Lung (tissue), 12 donors: ENCODE data around the gene CPB2. TPM values are rescaled to one million over a fixed set of nuclear protein-coding genes. Genes with fewer than 3 reads are reported as not detected.

Experiments used
- ATAC-seq: fragments of 200-7000 bp; cut with Tn5 transposase; one replicate; pipeline ENCODE4 v1.9.1; 2020; ENCODE audit warnings: moderate number of reproducible peaks; ENCODE audit not compliant: insufficient read depth, low FRiP score
- DNase-seq, 3 donors: peaks; one replicate each; pipeline ENCODE4 v3.0.0-alpha.2; 2013 to 2017
- H3K27ac ChIP-seq, 2 donors: one replicate each; pipeline ENCODE4 v1.5.1; 2013; ENCODE audit warnings: mild to moderate bottlenecking in 2 of 2, moderate library complexity in 2 of 2, control low read depth in 1 of 2, inconsistent platforms in 1 of 2, low read depth in 1 of 2, low read length in 1 of 2
- H3K27me3 ChIP-seq, 3 donors: one replicate each; pipeline ENCODE4 v1.5.1; 2013; ENCODE audit warnings: low read length in 2 of 3; ENCODE audit not compliant: control insufficient read depth in 3 of 3, insufficient read depth in 3 of 3
- H3K36me3 ChIP-seq, 4 donors: one replicate each; pipeline ENCODE4 v1.5.1; 2013; ENCODE audit warnings: low read length in 4 of 4, mild to moderate bottlenecking in 1 of 4, moderate library complexity in 1 of 4; ENCODE audit not compliant: control insufficient read depth in 4 of 4, insufficient read depth in 4 of 4
- H3K4me1 ChIP-seq, 5 donors: one replicate each; pipeline ENCODE4 v1.5.1; 2013; ENCODE audit warnings: low read length in 5 of 5, mild to moderate bottlenecking in 2 of 5, moderate library complexity in 1 of 5; ENCODE audit not compliant: control insufficient read depth in 5 of 5, insufficient read depth in 5 of 5
- H3K4me3 ChIP-seq: one replicate; pipeline ENCODE4 v1.5.1; 2013; ENCODE audit warnings: mild to moderate bottlenecking, control low read depth, moderate library complexity
- H3K9ac ChIP-seq, 2 donors: one replicate each; pipeline ENCODE4 v1.5.1; 2013; ENCODE audit warnings: low read length in 2 of 2, control low read depth in 1 of 2; ENCODE audit not compliant: insufficient read depth in 1 of 2
- H3K9me3 ChIP-seq, 4 donors: one replicate each; pipeline ENCODE4 v1.5.1; 2013; ENCODE audit warnings: low read length in 3 of 4, mild to moderate bottlenecking in 1 of 4, moderate library complexity in 1 of 4; ENCODE audit not compliant: control insufficient read depth in 4 of 4, insufficient read depth in 3 of 4
- WGBS, 2 donors: extraction: QIAGEN DNeasy Blood & Tissue Kit; methylation state at CpG; one replicate each; pipeline ENCODE4 v1.1.7; 2013; 5-methylcytosine and 5-hydroxymethylcytosine counted together
- polyA plus RNA-seq, 2 donors: library from polyadenylated mRNA; stranded (reverse); fragments of 200-250 nt; gene quantifications; one replicate each; pipeline ENCODE4 v1.2.1, GENCODE V29; 2013
- total RNA-seq, 2 donors: library from RNA; depleted of rRNA in 1 of 2; stranded (reverse); fragments of >200 nt in 1 of 2; gene quantifications; one replicate each; pipeline ENCODE4 v1.2.1, GENCODE V29; 2014 to 2021
- TF ChIP-seq, protein P1 (sequence below): IDR thresholded peaks from 2 replicates; pipeline ENCODE4 v1.5.1; 2012; ENCODE audit warnings: mild to moderate bottlenecking; ENCODE audit errors: control extremely low read depth, extremely low read depth
- donor health status: control.
- donor health status: control.
- donor health status: Bipolar disorder and iron deficiency.
- donor health status: healthy.
- donor health status: DM: yes; HTN: yes; CAD: no.

CPB2 gene
- total and polyA plus RNA-seq, 4 donors: 1.7 to 19.7 (median 16.7) TPM; not detected in 1

DNA sequence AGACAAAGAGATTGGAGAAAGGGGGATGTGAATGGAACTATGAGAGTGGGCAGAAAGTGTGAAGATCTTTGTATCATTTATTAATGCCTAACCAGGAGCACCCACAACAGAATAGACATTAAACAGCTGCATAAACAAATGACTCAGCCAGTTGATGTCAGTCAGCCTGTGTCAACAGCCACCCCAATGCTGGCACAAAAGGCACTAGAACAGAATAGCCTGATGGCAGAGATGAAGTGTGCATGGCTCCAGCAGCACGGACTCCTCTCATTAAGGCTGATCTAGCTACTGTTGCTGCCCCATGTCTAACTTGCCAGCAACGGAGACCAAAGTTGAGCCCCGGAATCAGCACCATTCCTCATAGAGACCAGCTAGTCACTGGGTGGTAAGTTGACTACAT lies 7.8 kb downstream of the CPB2 start:
- no peak overlapping the region for H3K9ac ChIP-seq
- no peak for ATAC-seq
- H3K9me3 ChIP-seq: peaks cover 0 to 2% (median 0%) of the 10 kb centered on the region in 4 donors
- TF ChIP-seq, protein P1, sequence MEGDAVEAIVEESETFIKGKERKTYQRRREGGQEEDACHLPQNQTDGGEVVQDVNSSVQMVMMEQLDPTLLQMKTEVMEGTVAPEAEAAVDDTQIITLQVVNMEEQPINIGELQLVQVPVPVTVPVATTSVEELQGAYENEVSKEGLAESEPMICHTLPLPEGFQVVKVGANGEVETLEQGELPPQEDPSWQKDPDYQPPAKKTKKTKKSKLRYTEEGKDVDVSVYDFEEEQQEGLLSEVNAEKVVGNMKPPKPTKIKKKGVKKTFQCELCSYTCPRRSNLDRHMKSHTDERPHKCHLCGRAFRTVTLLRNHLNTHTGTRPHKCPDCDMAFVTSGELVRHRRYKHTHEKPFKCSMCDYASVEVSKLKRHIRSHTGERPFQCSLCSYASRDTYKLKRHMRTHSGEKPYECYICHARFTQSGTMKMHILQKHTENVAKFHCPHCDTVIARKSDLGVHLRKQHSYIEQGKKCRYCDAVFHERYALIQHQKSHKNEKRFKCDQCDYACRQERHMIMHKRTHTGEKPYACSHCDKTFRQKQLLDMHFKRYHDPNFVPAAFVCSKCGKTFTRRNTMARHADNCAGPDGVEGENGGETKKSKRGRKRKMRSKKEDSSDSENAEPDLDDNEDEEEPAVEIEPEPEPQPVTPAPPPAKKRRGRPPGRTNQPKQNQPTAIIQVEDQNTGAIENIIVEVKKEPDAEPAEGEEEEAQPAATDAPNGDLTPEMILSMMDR: no peak
- H3K4me1 ChIP-seq: peaks cover 0 to 2% (median 0%) of the 10 kb centered on the region in 5 donors
- no peaks in the 10 kb centered on the region for H3K27me3 ChIP-seq
- DNase-seq: no peak
- 91 to 93% methylated on average over 3 of the region's 3 CpGs for WGBS, 2 donors
- no peaks in the 10 kb centered on the region for H3K36me3 ChIP-seq
- H3K27ac ChIP-seq: no peak overlapping the region
- no peak overlapping the region for H3K4me3 ChIP-seq

DNA sequence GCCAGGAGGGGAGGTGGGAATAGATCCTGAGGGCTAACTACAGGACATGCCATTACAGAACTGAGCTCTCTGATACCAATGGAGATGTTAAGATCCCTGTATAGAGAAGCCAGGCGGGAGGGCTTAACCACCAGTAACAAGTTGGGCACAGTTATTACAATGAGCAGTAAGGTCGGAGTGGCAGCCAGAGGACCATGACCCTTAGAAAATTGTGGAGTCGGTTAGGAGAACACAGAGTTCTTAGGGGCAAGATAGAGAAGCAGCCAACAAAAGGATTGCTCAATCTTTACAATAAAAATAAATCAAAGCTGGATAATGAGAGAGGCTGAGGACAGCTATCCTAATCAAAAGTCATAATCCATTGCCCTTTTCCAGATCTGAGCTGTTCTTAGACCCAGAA lies 10.4 kb downstream of the CPB2 start:
- H3K9ac ChIP-seq: no peak overlapping the region
- H3K4me1 ChIP-seq: peaks cover 0 to 2% (median 0%) of the 10 kb centered on the region in 5 donors
- 90 to 93% methylated on average over 3 of the region's 3 CpGs for WGBS, 2 donors
- no peaks in the 10 kb centered on the region for H3K36me3 ChIP-seq
- H3K4me3 ChIP-seq: no peak overlapping the region
- H3K27ac ChIP-seq: no peak overlapping the region
- DNase-seq (no peak), ATAC-seq (no peak)
- H3K9me3 ChIP-seq: peaks cover 0 to 2% (median 0%) of the 10 kb centered on the region in 4 donors
- no peaks in the 10 kb centered on the region for H3K27me3 ChIP-seq
- TF ChIP-seq, protein P1: no peak

DNA sequence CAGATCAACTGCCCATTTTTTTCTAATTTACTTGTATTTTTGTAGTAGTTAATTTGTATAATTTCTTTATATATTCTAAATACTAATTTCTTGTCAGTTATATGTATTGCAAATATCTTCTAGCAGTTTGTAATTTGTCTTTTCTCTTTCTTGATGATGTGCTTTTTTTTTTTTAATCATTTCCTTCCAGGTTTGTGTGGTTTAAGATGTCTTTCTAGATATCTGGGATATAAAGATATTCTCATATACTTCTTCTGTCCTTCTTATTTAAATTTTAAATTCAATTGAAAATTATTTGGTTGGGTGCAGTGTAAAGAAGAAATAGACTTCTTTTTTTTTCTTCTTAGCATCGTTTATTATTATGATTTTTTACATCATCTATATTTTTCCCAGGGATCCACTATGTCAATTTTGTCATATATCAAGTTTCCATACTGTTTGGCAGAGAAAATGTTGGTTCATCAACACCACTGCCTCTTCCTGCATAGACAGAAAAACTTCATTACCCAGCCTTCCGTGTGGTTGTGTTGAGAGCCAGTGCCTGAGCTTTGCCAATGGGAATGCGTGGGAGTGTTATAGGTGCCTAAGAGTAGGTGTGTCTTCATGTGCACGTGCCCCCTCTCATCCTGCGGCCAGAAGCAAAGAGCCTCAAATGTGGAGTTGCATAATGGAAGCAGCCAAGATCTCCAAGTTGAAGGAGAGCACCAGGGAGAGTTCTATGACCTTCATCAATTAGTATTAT lies 15.8 kb downstream of the CPB2 start:
- H3K36me3 ChIP-seq: no peaks in the 10 kb centered on the region
- no peak overlapping the region for H3K9ac ChIP-seq
- H3K9me3 ChIP-seq: peaks cover 0 to 4% (median 0%) of the 10 kb centered on the region in 4 donors
- TF ChIP-seq, protein P1: no peak
- DNase-seq (no peak), ATAC-seq (no peak)
- H3K4me3 ChIP-seq: no peak overlapping the region
- no peaks in the 10 kb centered on the region for H3K4me1 ChIP-seq
- 82 to 85% methylated on average over 5 of the region's 5 CpGs for WGBS, 2 donors
- no peak overlapping the region for H3K27ac ChIP-seq
- H3K27me3 ChIP-seq: no peaks in the 10 kb centered on the region
